GM12891 (cell line): ENCODE measurements around the gene MCHR1.

Experiments
- PAX5 ChIP-seq: IDR thresholded peaks from 2 replicates; pipeline ENCODE4 v1.6.1; 2011; ENCODE audit warnings: low read length, moderate library complexity, mild to moderate bottlenecking; ENCODE audit not compliant: insufficient read depth, severe bottlenecking
- POLR2A ChIP-seq: IDR thresholded peaks from 2 replicates; pipeline ENCODE4 v1.6.1; 2011; ENCODE audit warnings: low read depth, low read length, control low read depth
- POLR2AphosphoS5 ChIP-seq: IDR thresholded peaks from 2 replicates; pipeline ENCODE4 v1.6.1; 2011; ENCODE audit warnings: low read depth, low read length, control low read depth
- POU2F2 ChIP-seq: IDR thresholded peaks from 2 replicates; pipeline ENCODE4 v1.6.1; 2011; ENCODE audit warnings: low read depth, mild to moderate bottlenecking, control low read depth, low read length, moderate library complexity
- SPI1 ChIP-seq: IDR thresholded peaks from 2 replicates; pipeline ENCODE4 v1.6.1; 2011; ENCODE audit warnings: low read depth, low read length, control low read depth
- TAF1 ChIP-seq: IDR thresholded peaks from 2 replicates; pipeline ENCODE4 v1.6.1; 2011; ENCODE audit warnings: low read depth, low read length, control low read depth

- no peak for TF ChIP-seq POLR2AphosphoS5
- TF ChIP-seq TAF1: no peak
- no peak for TF ChIP-seq POLR2A
- TF ChIP-seq PAX5: no peak
- TF ChIP-seq POU2F2: no peak
- no peak for TF ChIP-seq SPI1
These were observed 46.2 kb upstream of the MCHR1 start for GRCh38 chr22:40633036-40633435.
